HepG2 (cell line): ENCODE results near the gene SEC14L1. TPM values are rescaled to one million over a fixed set of nuclear protein-coding genes. Genes with fewer than 3 reads are reported as not detected.

Experiments used
- ESRRA ChIP-seq: sonication (generic); formaldehyde crosslinking; IDR thresholded peaks from 2 replicates; pipeline ENCODE4 v1.5.1; 2020; ENCODE audit warnings: mild to moderate bottlenecking, low read depth, missing genetic modification reagents
- GRHL1 ChIP-seq: sonication (generic); formaldehyde crosslinking; conservative IDR thresholded peaks from 2 replicates; pipeline ENCODE4 v1.8.0; 2022; ENCODE audit warnings: missing genetic modification reagents
- KMT2A ChIP-seq: sonication (generic); formaldehyde crosslinking; IDR thresholded peaks from 2 replicates; pipeline ENCODE4 v1.4.0; 2020; ENCODE audit warnings: missing genetic modification reagents
- LBX2 ChIP-seq: sonication (generic); formaldehyde crosslinking; IDR thresholded peaks from 2 replicates; pipeline ENCODE4 v1.5.0; 2020; ENCODE audit warnings: missing genetic modification reagents, mild to moderate bottlenecking, borderline replicate concordance
- MTA3 ChIP-seq: sonication (generic); formaldehyde crosslinking; IDR thresholded peaks from 2 replicates; pipeline ENCODE4 v1.4.0; 2020; ENCODE audit warnings: missing genetic modification reagents
- NFE2 ChIP-seq: sonication (generic); formaldehyde crosslinking; IDR thresholded peaks from 2 replicates; pipeline ENCODE4 v1.4.0; 2020; ENCODE audit warnings: missing genetic modification reagents
- NFE2L1 ChIP-seq: sonication (generic); formaldehyde crosslinking; IDR thresholded peaks from 2 replicates; pipeline ENCODE4 v1.4.0; 2020; ENCODE audit warnings: missing genetic modification reagents, mild to moderate bottlenecking, borderline replicate concordance
- PAWR ChIP-seq: sonication (generic); formaldehyde crosslinking; IDR thresholded peaks from 2 replicates; pipeline ENCODE4 v1.4.0; 2020; ENCODE audit warnings: missing genetic modification reagents, mild to moderate bottlenecking, borderline replicate concordance
- PREB ChIP-seq: sonication (generic); formaldehyde crosslinking; IDR thresholded peaks from 2 replicates; pipeline ENCODE4 v1.4.0; 2020; ENCODE audit warnings: missing genetic modification reagents
- SATB2 ChIP-seq: sonication (generic); formaldehyde crosslinking; IDR thresholded peaks from 2 replicates; pipeline ENCODE4 v1.5.0; 2020; ENCODE audit warnings: missing genetic modification reagents
- SKI ChIP-seq: fragments of 450-650 bp; IDR thresholded peaks from one replicate; pipeline ENCODE4 v1.6.1; 2018; ENCODE audit warnings: mild to moderate bottlenecking; ENCODE audit not compliant: partially characterized antibody
- SMC3 ChIP-seq: IDR thresholded peaks from 2 replicates; pipeline ENCODE4 v1.6.1; 2011; ENCODE audit warnings: low read length, improper control_type of control experiment
- TMF1 ChIP-seq: sonication (generic); formaldehyde crosslinking; IDR thresholded peaks from 2 replicates; pipeline ENCODE4 v1.8.1; 2022; ENCODE audit warnings: low read depth, missing genetic modification reagents
- U2AF2 ChIP-seq: fragments of 200-400 bp; formaldehyde crosslinking; IDR thresholded peaks from 2 replicates; pipeline ENCODE4 v1.6.1; 2017; ENCODE audit warnings: low read depth, mild to moderate bottlenecking, low read length
- ZBTB44 ChIP-seq: sonication (generic); formaldehyde crosslinking; IDR thresholded peaks from 2 replicates; pipeline ENCODE4 v1.4.0; 2020; ENCODE audit warnings: missing genetic modification reagents
- ZFP36L2 ChIP-seq: sonication (generic); formaldehyde crosslinking; IDR thresholded peaks from 2 replicates; pipeline ENCODE4 v1.4.0; 2020; ENCODE audit warnings: missing genetic modification reagents
- ZNF121 ChIP-seq: sonication (generic); formaldehyde crosslinking; IDR thresholded peaks from 2 replicates; pipeline ENCODE4 v1.5.0; 2020; ENCODE audit warnings: mild to moderate bottlenecking, missing genetic modification reagents
- ZNF20 ChIP-seq: sonication (generic); formaldehyde crosslinking; IDR thresholded peaks from 2 replicates; pipeline ENCODE4 v1.4.0; 2020; ENCODE audit warnings: mild to moderate bottlenecking, moderate library complexity, missing genetic modification reagents
- ZNF207 ChIP-seq: fragments of 450-650 bp; IDR thresholded peaks from 2 replicates; pipeline ENCODE4 v1.6.1; 2016; ENCODE audit warnings: antibody characterized with exemption, borderline replicate concordance
- ZNF225 ChIP-seq: sonication (generic); formaldehyde crosslinking; IDR thresholded peaks from 2 replicates; pipeline ENCODE4 v1.4.0; 2020; ENCODE audit warnings: mild to moderate bottlenecking, missing genetic modification reagents
- ZNF431 ChIP-seq: sonication (generic); formaldehyde crosslinking; IDR thresholded peaks from 2 replicates; pipeline ENCODE4 v1.9.0; 2022; ENCODE audit warnings: missing genetic modification reagents, low read depth, mild to moderate bottlenecking, borderline replicate concordance
- ZNF644 ChIP-seq: IDR thresholded peaks from 2 replicates; pipeline ENCODE4 v1.6.1; 2016; ENCODE audit warnings: low read depth
- ZNF674 ChIP-seq: sonication (generic); formaldehyde crosslinking; IDR thresholded peaks from 2 replicates; pipeline ENCODE4 v1.5.0; 2020; ENCODE audit warnings: low read depth, mild to moderate bottlenecking, missing genetic modification reagents
- ZNF704 ChIP-seq: sonication (generic); formaldehyde crosslinking; IDR thresholded peaks from 2 replicates; pipeline ENCODE4 v1.8.1; 2023; ENCODE audit warnings: mild to moderate bottlenecking, inconsistent platforms, moderate library complexity, missing genetic modification reagents, borderline replicate concordance
- ZSCAN31 ChIP-seq: sonication (generic); formaldehyde crosslinking; IDR thresholded peaks from 2 replicates; pipeline ENCODE4 v1.5.0; 2020; ENCODE audit warnings: low read depth, mild to moderate bottlenecking, missing genetic modification reagents
- polyA plus RNA-seq, 8 experiments: library from polyadenylated mRNA; depleted of rRNA in 3 of 8; stranded (reverse) in 7 of 8; unstranded in 1 of 8; fragments of >200 nt; fragmentation: Illumina TruSeq in 4 of 8; extraction: Trizol in 4 of 8; gene quantifications; 2 replicates each; pipeline versions ENCODE4 v1.2.1 to v1.2.3, GENCODE V29; 2011 to 2016; ENCODE audit warnings: low read depth in 4 of 8, missing spikeins in 1 of 8, mixed read lengths in 1 of 8; ENCODE audit not compliant: insufficient read depth in 1 of 8
- total RNA-seq, 5 experiments: library from RNA; depleted of rRNA; stranded (reverse); fragments of >200 nt; fragmentation: Illumina TruSeq; extraction: Trizol; gene quantifications; 2 replicates each; pipeline ENCODE4 v1.2.3, GENCODE V29; 2016; ENCODE audit warnings: low read depth in 1 of 5

Gene SEC14L1
- total and polyA plus RNA-seq, 2 of the 13 experiments (the other 11 are each of a cell fraction or from before 2014, with no cell fraction given), result 26.3 to 43.9 TPM

- no peak for TF ChIP-seq GRHL1
- no peak for TF ChIP-seq NFE2 (CRISPR knock-in tag)
- no peak for TF ChIP-seq ZFP36L2 (CRISPR knock-in tag)
- no peak for TF ChIP-seq ZNF121 (CRISPR knock-in tag)
- no peak for TF ChIP-seq MTA3 (CRISPR knock-in tag)
- TF ChIP-seq TMF1 (CRISPR knock-in tag), result no peak
- no peak for TF ChIP-seq ZBTB44 (CRISPR knock-in tag)
- no peak for TF ChIP-seq ZNF20 (CRISPR knock-in tag)
- no peak for TF ChIP-seq U2AF2
- no peak for TF ChIP-seq ZNF431 (CRISPR knock-in tag)
- no peak for TF ChIP-seq SATB2 (CRISPR knock-in tag)
- TF ChIP-seq SKI, result no peak
- TF ChIP-seq SMC3, result no peak
- TF ChIP-seq KMT2A (CRISPR knock-in tag), result no peak
- TF ChIP-seq PREB, result no peak
- TF ChIP-seq ESRRA (CRISPR knock-in tag), result no peak
- no peak for TF ChIP-seq ZNF644 (CRISPR knock-in tag)
- no peak for TF ChIP-seq NFE2L1 (CRISPR knock-in tag)
- no peak for TF ChIP-seq LBX2 (CRISPR knock-in tag)
- TF ChIP-seq ZNF207, result no peak
- TF ChIP-seq ZSCAN31, result no peak; the same call in 1 of the 2 replicates
- no peak for TF ChIP-seq ZNF704 (CRISPR knock-in tag)
- no peak for TF ChIP-seq PAWR
- 0 out of 2 replicates have a peak, but pooled peaks have one; percentile 21 for TF ChIP-seq ZNF674 (CRISPR knock-in tag)
- TF ChIP-seq ZNF225 (CRISPR knock-in tag), result 0 out of 2 replicates have a peak, but pooled peaks have one; percentile 30
These were observed at the start of gene SEC14L1 (continued) for GRCh38 chr17:77140878-77141767.
